GM19455 (cell line): ENCODE data around the gene PLA2G7.
"Not testable (repeated sequence)": the region's sequence is repeated elsewhere in the genome, so short reads cannot be mapped to it uniquely, and the experiment has no call there.

Experiments
- ATAC-seq: cut with Tn5 transposase; IDR thresholded peaks from one replicate; pipeline ENCODE4 v1.9.1; 2021; ENCODE audit not compliant: unreplicated experiment

PLA2G7 gene

DNA sequence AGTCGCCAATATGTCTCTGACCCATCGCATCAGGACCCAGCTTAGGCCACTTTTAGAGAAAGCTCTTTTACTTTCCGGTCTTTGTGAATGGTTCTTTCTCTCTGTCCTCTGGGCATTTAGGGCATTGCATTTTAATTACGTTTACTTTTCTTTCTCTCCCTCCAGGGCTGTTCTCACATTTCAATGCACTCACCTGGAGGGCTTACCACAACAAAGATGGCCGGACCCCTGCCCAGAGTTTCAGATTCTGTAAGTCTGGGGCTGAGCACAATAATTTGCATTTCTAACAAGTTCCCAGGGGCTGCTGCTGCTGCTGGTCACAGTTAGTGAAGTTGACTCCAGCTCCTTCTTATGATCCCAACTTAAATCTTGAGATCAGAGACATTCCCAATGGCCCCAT, 14.6 kb upstream of the PLA2G7 start:
- no peak for ATAC-seq

DNA sequence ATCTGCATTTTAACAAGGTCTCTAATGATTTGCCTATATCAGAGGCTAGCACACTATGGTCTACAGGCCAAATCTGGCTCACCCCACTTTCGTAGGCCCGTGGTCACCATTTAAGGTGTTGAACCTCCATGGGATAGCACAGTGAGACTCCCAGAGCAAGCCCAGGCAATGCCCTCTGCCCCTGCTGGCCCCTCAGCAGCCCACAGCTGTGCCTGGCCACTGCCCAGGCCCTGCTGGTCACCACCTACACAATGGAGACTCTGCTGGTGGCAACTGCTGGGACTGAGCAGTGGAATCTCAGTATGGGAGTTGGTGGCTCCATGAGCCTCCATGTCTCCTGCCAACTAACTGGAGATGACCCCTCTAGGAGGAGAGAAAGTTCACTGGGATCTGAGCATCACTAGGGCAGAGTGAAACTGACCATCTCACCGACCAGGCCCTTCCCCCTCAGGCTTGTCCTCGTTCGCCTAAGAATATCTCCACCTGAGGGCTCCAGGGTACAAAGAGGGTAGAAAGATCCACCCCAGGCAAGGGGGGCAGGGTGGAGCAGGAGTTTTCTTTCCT, 13.8 kb upstream of the PLA2G7 start:
- no peak for ATAC-seq

GRCh38 chr6:46746696-46747095, 11.5 kb upstream of the PLA2G7 start, which contains the start of gene ANKRD66:
TSS of gene ANKRD66 (plus strand) at chr6:46746933. CDS start at chr6:46751949, 5,016 bp downstream.
- ATAC-seq: no peak

DNA sequence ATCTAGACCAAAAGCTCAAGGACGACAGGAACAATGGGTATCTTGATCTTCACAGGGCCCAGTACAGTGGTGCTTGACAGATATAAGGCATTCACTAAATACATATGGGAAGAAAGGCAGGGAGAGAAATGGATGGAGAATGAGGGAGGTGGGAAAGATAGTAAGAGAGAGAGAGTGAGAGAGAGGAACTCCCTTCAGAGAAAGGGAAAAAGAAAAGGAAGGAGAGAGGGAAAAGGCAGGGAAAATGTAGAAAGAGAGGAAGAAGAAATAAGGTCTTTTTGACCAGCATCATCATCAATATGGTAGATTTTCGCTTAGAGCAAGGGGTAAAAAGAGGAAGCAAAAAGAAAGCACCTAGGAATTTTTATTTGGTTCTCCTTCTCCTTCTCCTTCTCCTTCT, 10.8 kb upstream of the PLA2G7 start:
- ATAC-seq: no peak

GRCh38 chr6:46744159-46744725, 9.1 kb upstream of the PLA2G7 start:
- ATAC-seq: not testable (repeated sequence)

- no peak for ATAC-seq
Measured at GRCh38 chr6:46743425-46744158, 8.4 kb upstream of the PLA2G7 start.

GRCh38 chr6:46741910-46742309, 6.7 kb upstream of the PLA2G7 start:
- ATAC-seq: no peak

DNA sequence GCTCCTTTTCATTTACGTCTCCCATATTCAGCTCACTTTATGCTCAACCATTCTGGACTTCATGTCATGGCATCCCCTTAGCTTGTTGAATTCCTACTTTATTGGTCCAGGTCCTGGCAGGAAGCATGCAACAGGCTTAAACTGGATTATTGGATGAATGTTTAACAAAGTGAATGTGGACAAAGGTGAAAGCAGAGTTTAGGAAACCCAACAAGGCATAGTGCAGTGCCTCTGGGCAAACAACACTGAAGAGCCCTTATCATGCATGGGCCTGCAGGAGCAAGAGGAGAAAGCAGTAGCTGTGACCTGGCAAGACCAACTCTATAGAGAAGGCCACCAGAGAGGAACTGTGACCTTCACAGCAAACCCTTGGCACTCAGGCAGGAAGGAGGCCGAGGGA, 6.3 kb upstream of the PLA2G7 start:
- ATAC-seq: no peak

GRCh38 chr6:46736906-46737305, 1.7 kb upstream of the PLA2G7 start:
- no peak for ATAC-seq

- ATAC-seq: no peak
Measured at GRCh38 chr6:46735720-46736031, 501 bp upstream of the PLA2G7 start.

DNA sequence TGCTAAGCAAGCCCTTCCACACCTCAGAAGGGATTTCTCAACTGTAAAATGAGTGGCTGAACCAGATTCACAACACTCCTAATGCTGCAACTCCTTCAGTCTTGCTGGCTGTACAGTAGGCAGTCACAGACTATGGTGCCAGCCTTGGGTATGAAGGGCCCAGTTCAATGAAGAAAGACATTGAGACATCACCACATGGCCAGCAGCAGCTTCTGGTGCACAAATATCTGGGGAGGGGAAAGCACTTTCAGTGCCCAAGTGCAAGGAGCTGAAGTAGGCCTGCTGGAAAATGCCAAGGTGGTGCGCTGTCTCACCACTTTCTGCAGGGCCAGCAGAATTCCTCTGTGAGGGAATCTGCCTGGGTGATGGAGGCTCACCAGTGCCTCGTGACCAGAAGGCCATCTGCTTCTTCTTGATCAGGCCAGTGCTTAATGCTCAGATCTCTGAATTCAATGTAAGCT, 1.8 kb downstream of the PLA2G7 start:
- ATAC-seq: no peak

GRCh38 chr6:46730921-46731461, 4.2 kb downstream of the PLA2G7 start:
- ATAC-seq: no peak

- no peak for ATAC-seq
Measured at GRCh38 chr6:46729787-46730326, 5.3 kb downstream of the PLA2G7 start.

DNA sequence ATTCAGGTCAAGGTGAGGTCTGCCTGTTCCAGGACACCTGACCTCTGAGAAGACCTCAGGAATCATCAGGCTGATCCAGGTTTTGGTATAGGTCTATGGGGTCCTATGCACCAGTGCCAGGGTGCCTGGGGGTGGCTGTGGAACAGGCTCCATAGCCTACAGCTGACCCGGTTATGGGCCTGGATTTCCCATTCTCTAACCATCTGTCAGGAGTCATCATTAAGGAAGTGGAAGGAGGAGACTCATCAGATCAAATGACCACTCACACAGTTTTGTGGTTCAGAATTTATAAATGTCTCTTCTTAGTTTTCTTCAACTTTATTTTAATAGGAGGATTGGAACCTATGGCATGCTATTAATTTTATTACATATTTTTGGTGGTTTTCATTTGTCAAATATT, 14.8 kb downstream of the PLA2G7 start:
- ATAC-seq: no peak

DNA sequence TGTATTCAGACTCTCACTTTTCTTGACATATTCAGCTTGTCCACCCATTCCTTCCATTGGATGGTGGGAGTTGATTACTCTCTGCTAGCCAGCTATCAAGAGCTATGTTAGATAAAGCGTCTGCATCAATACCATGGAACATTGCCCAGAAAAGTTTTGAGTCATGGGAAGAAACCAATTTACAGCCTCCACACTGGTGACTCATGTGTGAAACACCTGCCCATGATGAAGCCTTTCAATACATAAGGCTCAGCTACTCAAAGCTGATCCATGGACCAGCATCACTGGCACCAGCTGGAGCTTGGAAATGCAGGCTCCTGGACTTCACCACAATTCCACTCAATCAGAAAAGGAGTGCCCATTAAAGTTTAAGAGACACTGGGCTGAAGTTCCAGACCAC, 16.1 kb downstream of the PLA2G7 start:
- ATAC-seq: no peak

DNA sequence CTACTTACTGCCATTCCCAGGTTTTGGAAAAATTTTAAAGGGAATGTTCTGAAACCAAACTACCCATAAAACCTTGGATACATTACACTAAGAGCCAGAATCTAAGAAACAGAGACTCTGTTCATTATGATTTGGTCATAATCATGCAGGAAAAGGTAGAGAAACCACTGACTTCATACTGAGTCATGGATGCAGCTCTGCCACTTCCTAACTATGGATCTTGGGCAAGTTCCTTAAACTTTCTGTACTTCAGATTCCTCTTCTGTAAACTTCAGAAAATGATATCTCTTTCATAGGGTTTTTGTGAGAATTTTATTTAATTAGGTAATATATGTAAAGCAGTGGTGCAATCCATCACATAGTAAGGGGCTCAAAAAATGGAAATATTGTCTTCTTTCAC, 20.0 kb downstream of the PLA2G7 start:
- ATAC-seq: no peak

GRCh38 chr6:46711491-46711890, 23.7 kb downstream of the PLA2G7 start:
- no peak for ATAC-seq

DNA sequence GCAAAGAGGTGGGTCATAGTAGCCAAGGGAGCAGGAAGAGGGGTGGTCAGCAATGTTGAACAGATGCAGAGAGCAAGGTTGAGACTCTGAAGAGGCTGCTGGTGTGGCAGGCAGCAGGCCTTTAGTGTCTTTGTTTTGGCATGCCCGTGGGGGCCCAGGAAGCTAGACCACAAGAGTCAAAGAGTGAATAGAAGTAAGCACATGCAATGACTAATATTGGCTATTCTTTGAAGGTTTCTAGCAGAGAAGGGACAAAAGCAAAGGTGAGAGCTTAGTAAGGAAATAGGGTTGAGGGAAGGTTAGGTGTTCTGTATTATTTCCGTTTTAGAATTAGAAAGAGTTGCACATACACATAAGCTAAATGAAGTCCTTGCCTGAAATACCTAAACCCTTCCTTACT, 28.7 kb downstream of the PLA2G7 start:
- no peak for ATAC-seq

- no peak for ATAC-seq
Measured at GRCh38 chr6:46704562-46704961, 30.6 kb downstream of the PLA2G7 start.

DNA sequence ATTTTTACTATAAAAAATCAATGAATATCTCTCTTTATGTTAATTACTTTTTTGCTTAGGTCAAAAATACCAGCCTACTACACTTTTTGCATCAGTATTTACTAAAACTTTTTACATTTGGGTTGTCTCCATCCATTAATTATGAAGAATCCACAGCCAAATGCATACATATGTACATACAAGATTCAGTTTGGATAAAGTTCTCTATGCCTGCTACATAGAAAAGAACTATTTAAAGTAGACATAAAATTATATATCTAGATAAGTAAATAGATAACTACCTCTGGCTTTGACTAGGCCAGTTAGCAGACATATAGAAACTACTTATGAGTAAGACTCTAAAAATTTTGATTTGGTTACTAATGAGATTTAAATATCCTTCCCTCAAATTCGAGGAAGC, 35.2 kb downstream of the PLA2G7 start:
- ATAC-seq: no peak

- no peak for ATAC-seq
Measured at GRCh38 chr6:46690911-46691451, 44.2 kb downstream of the PLA2G7 start.
